ENCODE measurements around the gene LY6G6C. TPM values are rescaled to one million over a fixed set of nuclear protein-coding genes. Genes with fewer than 3 reads are reported as not detected.
A peak's percentile ranks its signal among the peaks of the same experiment; 100 is the strongest.

Gene LY6G6C
- total RNA-seq, 1 donor from 2014 or later = not detected

- Histone ChIP-seq H4K20me1 (ENCODE audit: low read depth) (peaks cover 3% of the 10 kb centered on the region), H3K27ac (peak within 1 kb of the TSS; percentile 64), H3K4me3 (peak within 1 kb of the TSS; percentile 48), H3K4me1 (peaks cover 55% of the 10 kb centered on the region), H3K36me3 (no peaks in the 10 kb centered on the region), H3K79me2 (ENCODE audit: low read depth) (peaks cover 34% of the 10 kb centered on the region), H3F3A (ENCODE audit: low read depth) (peaks cover 62% of the 10 kb centered on the region), H3K4me2 (peak within 1 kb of the TSS; percentile 99), H3K9ac (no peak within 1 kb of the TSS), H3K9me3 (ENCODE audit: low read depth) (no peaks in the 10 kb centered on the region), H2AFZ (replicated peaks) (peak within 1 kb of the TSS; percentile 5), H3K27me3 (no peaks in the 10 kb centered on the region)
- TF ChIP-seq EZH2 (IDR thresholded peaks at IDR 0.05) (no peak), CTCF (IDR thresholded peaks at IDR 0.05) (no peak), EZH2phosphoT487 (IDR thresholded peaks at IDR 0.05) (no peak)
- peak within 1 kb of the TSS; percentile 94 for H3K4me3 Mint-ChIP-seq
- H3K27ac Mint-ChIP-seq = peak within 1 kb of the TSS; percentile 100
- H3K9me3 Mint-ChIP-seq = no peaks in the 10 kb centered on the region
- H3K36me3 Mint-ChIP-seq = peaks cover 20% of the 10 kb centered on the region
- H3K27me3 Mint-ChIP-seq (ENCODE audit: insufficient read depth, low read depth) = peaks cover 8% of the 10 kb centered on the region
- DNase-seq (ENCODE audit: low spot score) = peak; percentile 99
- H3K4me1 Mint-ChIP-seq = peaks cover 72% of the 10 kb centered on the region
These were observed 18.3 kb upstream of the LY6G6C start, which contains the start of gene MSH5 for GRCh38 chr6:31739639-31740396. TSS of gene MSH5 (plus strand) at chr6:31740005. CDS start at chr6:31740467, 462 bp downstream.

- peaks cover 47% of the 10 kb centered on the region for H3K79me2 ChIP-seq (ENCODE audit: low read depth)
- peak overlapping the region; percentile 99 for H3K4me2 ChIP-seq
- H4K20me1 ChIP-seq (ENCODE audit: low read depth) = peaks cover 15% of the 10 kb centered on the region
- H3K27ac ChIP-seq = peak overlapping the region; percentile 85
- H3F3A ChIP-seq (ENCODE audit: low read depth) = peaks cover 53% of the 10 kb centered on the region
- peak overlapping the region; percentile 94 for H3K4me3 Mint-ChIP-seq
- no peak overlapping the region for H3K9ac ChIP-seq
- TF ChIP-seq EZH2phosphoT487 (IDR thresholded peaks at IDR 0.05) (no peak), CTCF (IDR thresholded peaks at IDR 0.05) (peak; percentile 39)
- H3K27me3 Mint-ChIP-seq (ENCODE audit: insufficient read depth, low read depth) = peaks cover 5% of the 10 kb centered on the region
- peak overlapping the region; percentile 92 for H3K4me3 ChIP-seq
- H2AFZ ChIP-seq (replicated peaks) = peak overlapping the region; percentile 11
- H3K9me3 Mint-ChIP-seq = no peaks in the 10 kb centered on the region
- no peak for DNase-seq (ENCODE audit: low spot score)
- no peaks in the 10 kb centered on the region for H3K27me3 ChIP-seq
- peaks cover 71% of the 10 kb centered on the region for H3K4me1 Mint-ChIP-seq
- peaks cover 20% of the 10 kb centered on the region for H3K36me3 Mint-ChIP-seq
- peaks cover 44% of the 10 kb centered on the region for H3K4me1 ChIP-seq
- H3K9me3 ChIP-seq (ENCODE audit: low read depth) = no peaks in the 10 kb centered on the region
- no peaks in the 10 kb centered on the region for H3K36me3 ChIP-seq
- peak overlapping the region; percentile 100 for H3K27ac Mint-ChIP-seq
These were observed 16.7 kb upstream of the LY6G6C start for GRCh38 chr6:31737991-31738979.

GRCh38 chr6:31737315-31737990 is 15.9 kb upstream of the LY6G6C start:
- Histone ChIP-seq H3K9me3 (ENCODE audit: low read depth) (no peaks in the 10 kb centered on the region), H3K9ac (no peak overlapping the region), H3K4me3 (peak overlapping the region; percentile 92), H3K27ac (peak overlapping the region; percentile 85), H3K4me2 (peak overlapping the region; percentile 99), H3K4me1 (peaks cover 43% of the 10 kb centered on the region), H4K20me1 (ENCODE audit: low read depth) (peaks cover 15% of the 10 kb centered on the region), H3F3A (ENCODE audit: low read depth) (peaks cover 58% of the 10 kb centered on the region), H3K79me2 (ENCODE audit: low read depth) (peaks cover 47% of the 10 kb centered on the region), H3K27me3 (no peaks in the 10 kb centered on the region), H2AFZ (replicated peaks) (peak overlapping the region; percentile 11), H3K36me3 (no peaks in the 10 kb centered on the region)
- peak; percentile 87 for DNase-seq (ENCODE audit: low spot score)
- H3K27me3 Mint-ChIP-seq (ENCODE audit: insufficient read depth, low read depth) = peaks cover 2% of the 10 kb centered on the region
- H3K4me3 Mint-ChIP-seq = peak overlapping the region; percentile 94
- H3K27ac Mint-ChIP-seq = peak overlapping the region; percentile 100
- peaks cover 68% of the 10 kb centered on the region for H3K4me1 Mint-ChIP-seq
- no peak for TF ChIP-seq EZH2phosphoT487 (IDR thresholded peaks at IDR 0.05)
- no peak for TF ChIP-seq EZH2 (IDR thresholded peaks at IDR 0.05)
- TF ChIP-seq CTCF (IDR thresholded peaks at IDR 0.05) = no peak
- H3K9me3 Mint-ChIP-seq = no peaks in the 10 kb centered on the region
- peaks cover 16% of the 10 kb centered on the region for H3K36me3 Mint-ChIP-seq

Measured in neural progenitor cell (in vitro differentiated cells).